GM21515 (cell line): Measurements from ENCODE around the gene SLC27A1.
"Not testable (repeated sequence)": the region's sequence is repeated elsewhere in the genome, so short reads cannot be mapped to it uniquely, and the experiment has no call there.

ENCODE experiments used
- ATAC-seq: cut with Tn5 transposase; IDR thresholded peaks from one replicate; pipeline ENCODE4 v1.9.1; 2021; ENCODE audit not compliant: unreplicated experiment

Gene SLC27A1

GRCh38 chr19:17510220-17510993, 40.1 kb downstream of the SLC27A1 start:
- no peak for ATAC-seq

DNA sequence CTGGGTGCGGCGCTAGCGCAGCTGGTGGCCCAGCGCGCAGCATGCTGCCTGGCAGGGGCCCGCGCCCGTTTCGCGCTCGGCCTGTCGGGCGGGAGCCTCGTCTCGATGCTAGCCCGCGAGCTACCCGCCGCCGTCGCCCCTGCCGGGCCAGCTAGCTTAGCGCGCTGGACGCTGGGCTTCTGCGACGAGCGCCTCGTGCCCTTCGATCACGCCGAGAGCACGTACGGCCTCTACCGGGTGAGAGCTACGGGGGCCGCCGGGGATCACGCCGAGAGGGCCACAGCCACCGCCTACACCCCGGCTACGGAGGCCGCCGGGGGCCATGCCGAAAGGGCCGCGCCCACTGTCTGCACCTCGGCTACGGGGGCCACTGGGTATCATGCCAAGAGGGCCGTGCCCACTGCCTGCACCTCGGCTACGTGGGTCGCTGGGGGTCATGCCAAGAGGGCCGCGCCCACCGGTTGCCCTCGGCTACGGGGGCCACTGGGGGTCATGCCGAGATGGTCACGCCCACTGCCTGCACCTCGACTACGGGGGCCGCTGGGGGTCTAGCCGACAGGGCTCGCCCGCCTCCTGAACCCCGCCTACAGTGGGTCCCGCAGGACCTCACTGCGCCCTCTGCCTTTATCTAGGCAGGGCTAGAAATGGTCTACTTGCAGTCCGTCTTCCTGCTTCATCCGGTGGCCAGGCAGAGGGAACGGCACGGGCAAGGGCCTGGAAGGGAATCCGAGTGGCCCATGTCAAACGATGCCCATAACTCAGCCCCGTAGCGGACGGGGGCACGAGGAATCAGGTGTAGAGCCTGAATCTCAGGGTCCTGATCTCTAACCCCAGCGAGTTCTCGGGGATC, 41.6 kb downstream of the SLC27A1 start:
- ATAC-seq: peak; percentile 57

DNA sequence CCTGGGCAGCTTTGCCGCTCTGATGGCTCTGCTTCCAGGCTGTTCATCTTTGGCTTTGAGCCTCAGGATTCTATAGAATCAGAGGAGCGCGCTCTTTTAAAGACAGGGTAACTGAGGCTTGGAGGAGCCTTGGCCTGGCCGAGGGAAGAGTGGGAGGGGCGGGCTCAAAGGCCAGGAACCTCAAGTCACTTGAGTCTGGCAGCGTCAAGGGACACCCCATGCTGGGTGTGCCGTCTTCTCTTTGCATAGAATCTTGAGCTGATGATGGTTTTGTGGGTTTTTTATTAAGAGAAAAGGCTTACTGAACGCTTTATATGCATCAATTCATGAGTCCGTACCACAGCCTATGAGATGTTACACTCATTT, 42.2 kb downstream of the SLC27A1 start:
- ATAC-seq: peak; percentile 8

DNA sequence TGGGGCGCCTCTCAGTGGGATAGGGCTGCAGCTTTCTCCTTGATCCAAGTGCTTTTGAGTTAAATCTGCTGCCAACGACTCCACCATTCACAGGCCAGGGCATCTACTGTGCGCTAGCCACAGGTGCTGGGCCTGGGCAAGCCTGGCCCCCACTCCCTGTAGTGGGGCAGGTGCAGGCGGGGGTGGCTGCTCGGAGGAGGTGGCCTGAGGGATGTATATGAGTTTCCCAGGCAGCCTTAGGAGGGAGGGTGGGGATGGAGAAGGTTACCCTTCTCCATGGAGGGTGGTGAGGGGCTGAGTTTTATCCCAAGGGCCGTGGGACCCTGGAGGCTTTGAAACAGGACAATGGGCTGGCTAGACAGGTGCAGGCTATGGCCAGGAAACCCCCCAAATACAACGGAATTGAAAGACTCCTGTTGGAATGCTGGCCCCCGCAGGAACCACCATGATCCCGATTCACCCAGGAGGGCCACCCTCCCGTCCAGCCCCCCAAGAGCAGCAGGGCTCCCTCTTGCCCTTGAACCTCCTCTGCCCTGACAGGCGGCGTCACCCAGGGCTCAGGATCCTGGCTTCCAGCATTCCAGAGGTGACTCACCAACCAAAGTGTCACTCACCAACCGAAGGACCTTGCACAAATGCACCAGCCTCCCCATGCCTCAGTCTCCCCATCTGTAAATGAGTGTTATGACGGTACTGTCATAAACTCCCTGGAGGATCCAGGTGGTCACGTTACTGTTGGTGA, 45.3 kb downstream of the SLC27A1 start:
- ATAC-seq: no peak

GRCh38 chr19:17517898-17518297, 47.6 kb downstream of the SLC27A1 start:
- ATAC-seq: no peak

- not testable (repeated sequence) for ATAC-seq
These were observed 48.3 kb downstream of the SLC27A1 start for GRCh38 chr19:17518654-17519053.

GRCh38 chr19:17519967-17520366, 49.6 kb downstream of the SLC27A1 start:
- ATAC-seq: no peak

- ATAC-seq: no peak
These were observed 50.5 kb downstream of the SLC27A1 start for GRCh38 chr19:17520865-17521264.

GRCh38 chr19:17522988-17523872, 52.9 kb downstream of the SLC27A1 start:
- ATAC-seq: peak; percentile 65

- no peak for ATAC-seq
These were observed 54.3 kb downstream of the SLC27A1 start for GRCh38 chr19:17524651-17525050.

DNA sequence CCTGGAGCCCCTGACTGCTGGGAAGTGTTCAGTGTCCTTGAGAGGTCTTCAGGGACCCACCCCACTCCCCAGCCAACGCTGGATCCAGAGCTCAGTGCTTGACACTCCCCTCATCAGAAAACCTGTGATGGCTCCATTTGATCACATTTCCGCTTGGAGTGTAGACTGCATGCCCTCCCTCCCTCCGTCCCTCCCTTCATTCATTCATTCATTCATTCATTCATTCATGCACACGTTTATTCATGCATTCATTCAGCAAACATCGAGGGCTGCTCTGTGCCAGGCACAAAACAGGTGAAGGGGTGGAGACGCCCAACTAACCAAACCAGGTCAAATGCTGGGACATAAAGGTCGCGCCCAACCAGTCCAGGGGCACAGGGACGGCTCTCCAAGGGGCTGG, 54.8 kb downstream of the SLC27A1 start:
- ATAC-seq: no peak

GRCh38 chr19:17526922-17527321, 56.6 kb downstream of the SLC27A1 start:
- no peak for ATAC-seq

DNA sequence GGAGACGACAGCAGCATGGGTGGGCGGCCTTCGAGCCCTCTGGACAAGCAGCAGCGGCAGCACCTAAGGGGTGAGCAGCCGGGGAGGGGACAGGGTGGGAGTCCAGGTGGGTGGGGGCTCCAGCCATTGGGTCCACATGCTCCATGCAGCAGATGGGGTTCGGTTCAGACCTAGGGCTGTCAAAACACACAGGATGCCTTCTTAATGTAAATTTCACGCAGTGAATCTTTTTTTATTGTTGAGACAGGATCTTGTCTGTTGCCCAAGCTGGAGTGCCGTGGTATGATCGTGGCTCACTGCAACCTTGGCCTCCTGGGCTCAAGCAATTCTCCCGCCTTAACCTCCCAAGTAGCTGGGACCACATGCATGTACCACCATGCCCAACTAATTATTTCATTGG, 57.0 kb downstream of the SLC27A1 start:
- no peak for ATAC-seq

GRCh38 chr19:17528610-17529009, 58.3 kb downstream of the SLC27A1 start:
- ATAC-seq: no peak

DNA sequence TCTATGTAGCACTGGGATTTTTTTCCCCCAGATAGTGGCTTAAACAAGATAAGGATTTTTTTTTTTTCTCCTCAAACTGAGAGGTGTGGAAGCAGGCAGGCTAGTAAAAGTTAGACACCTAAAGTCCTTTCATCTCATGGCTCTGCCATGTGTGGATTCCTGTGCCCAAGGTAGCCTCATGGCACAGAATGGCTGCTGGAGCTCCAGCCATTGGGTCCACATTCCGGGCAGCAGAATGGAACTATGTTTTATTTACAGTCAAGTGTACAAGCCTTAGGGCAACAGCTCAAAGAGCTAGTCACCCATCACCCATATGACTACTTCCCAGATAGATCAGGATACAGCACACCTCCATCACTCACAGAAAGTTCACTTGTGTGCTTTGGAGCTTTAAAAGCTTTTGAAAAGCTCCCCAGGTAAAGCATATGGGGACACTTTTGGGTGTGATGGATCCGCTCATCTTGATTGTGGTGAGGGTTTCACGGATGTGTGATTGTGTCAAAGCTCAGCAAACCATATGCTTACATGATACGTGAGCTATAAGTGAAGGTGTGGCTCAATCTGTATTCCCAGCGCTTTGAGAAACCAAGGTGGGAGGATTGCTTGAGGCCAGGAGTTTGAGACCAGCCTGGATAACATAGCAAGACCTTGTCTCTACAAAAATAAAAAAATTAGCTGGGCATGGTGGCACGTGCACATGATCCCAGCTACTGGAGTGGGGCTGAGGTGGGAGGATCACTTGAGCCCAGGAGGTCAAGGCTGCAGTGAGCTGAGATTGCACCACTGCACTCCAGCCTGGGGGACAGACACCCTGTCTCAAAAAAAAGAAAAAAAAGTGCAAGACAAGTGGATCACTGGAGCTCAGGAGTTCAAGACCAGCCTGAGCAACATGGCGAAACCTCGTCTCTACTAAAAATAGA, 59.2 kb downstream of the SLC27A1 start:
- ATAC-seq: no peak

DNA sequence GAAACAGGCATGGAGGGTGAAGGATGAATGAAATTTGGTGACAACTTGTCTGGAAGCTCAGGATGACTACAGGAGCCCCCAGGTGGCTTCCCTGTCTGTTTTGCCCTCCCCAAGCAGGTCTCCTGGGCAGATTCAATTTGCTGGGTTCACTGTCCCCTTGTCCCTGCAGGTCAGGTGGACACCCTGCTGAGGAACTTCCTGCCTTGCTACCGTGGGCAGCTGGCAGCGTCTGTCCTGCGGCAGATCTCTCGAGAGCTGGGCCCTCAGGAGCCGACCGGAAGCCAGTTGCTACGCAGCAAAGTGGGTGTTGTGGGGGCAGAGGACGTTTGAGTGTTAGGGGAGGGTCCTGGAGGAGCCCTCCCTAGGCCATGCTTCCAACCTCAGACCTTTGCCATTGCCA, 60.3 kb downstream of the SLC27A1 start:
- no peak for ATAC-seq

GRCh38 chr19:17532116-17532515, 61.8 kb downstream of the SLC27A1 start:
- ATAC-seq: no peak

DNA sequence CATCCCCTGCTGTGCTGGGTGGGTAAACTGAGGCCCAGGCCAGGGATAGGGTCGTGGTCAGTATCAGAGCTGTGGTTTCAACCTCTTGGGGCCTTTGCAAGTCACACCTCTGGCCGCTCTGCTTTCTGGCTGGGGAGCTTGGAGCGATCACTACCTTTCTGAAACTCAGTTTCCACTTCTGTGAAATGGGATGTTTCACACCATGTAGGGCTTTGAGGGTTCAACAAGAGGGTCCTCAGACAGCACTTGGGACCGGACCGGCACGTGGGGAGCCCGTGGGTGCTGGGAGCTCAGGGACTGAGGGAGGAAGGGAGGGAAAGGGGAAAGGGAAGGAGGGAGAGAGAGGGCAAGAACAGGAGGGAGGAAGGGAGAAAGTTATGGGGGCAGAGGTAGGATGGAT, 62.2 kb downstream of the SLC27A1 start:
- ATAC-seq: no peak

DNA sequence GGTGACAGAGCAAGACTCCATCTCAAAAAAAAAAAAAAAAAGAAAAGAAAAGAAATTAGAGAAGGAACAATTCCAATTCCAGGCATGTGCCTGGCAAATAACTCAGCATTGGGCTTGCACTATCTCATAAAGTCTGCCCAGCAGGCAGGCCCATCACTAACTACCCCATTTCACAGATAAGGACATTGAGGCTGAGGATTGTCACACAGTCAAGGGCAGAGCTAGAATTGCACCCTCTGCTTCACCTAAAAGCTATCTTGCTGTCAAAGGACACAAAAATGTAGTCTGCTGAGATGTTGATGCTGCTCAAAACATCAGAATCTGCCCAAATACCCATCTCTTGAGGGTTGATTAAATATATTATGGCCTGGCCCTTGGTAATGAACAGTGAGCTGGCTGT, 64.4 kb downstream of the SLC27A1 start:
- ATAC-seq: no peak

DNA sequence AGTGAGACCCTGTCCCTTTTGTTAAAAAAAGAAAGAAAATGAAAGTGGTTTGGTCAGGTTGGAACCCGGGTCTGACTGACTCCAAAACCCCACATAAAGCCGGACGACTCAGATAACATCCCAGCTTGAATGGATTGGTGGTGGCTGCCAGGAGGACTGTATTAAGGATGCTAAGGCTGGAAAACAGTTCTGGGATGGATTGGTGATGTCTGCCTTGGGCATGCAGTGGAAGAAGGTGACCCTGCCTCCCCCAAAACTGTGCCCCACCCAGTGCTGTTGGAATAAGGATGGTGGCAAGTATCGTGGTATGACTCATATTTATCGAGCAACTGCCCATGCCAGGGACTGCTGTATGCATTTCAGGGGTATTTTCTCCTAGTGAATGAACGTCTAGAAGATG, 66.6 kb downstream of the SLC27A1 start:
- ATAC-seq: no peak
